Activated T-cell treated with anti-CD3 and anti-CD28 coated beads, Interleukin-2, amount 50 U/mL, for 24 hours (primary cell): ENCODE data around the gene FGD5.

Source experiments
- DNase-seq: peaks from one replicate; pipeline ENCODE4 v3.0.0-alpha.2; 2020
- H3K27ac Mint-ChIP-seq: 2 replicates; pipeline ENCODE4 v1.8.0; 2020; ENCODE audit warnings: mild to moderate bottlenecking, mixed read lengths
- H3K27me3 Mint-ChIP-seq: 2 replicates; pipeline ENCODE4 v1.8.0; 2020; ENCODE audit warnings: mixed read lengths
- H3K36me3 Mint-ChIP-seq: 2 replicates; pipeline ENCODE4 v1.8.0; 2020; ENCODE audit warnings: low read depth, mixed read lengths
- H3K4me1 Mint-ChIP-seq: 2 replicates; pipeline ENCODE4 v1.8.0; 2020; ENCODE audit warnings: low read depth, mixed read lengths
- H3K4me3 Mint-ChIP-seq: 2 replicates; pipeline ENCODE4 v1.8.0; 2020; ENCODE audit warnings: mild to moderate bottlenecking, moderate library complexity, mixed read lengths
- H3K9me3 Mint-ChIP-seq: 2 replicates; pipeline ENCODE4 v1.8.0; 2020; ENCODE audit warnings: mixed read lengths

Gene FGD5

DNA sequence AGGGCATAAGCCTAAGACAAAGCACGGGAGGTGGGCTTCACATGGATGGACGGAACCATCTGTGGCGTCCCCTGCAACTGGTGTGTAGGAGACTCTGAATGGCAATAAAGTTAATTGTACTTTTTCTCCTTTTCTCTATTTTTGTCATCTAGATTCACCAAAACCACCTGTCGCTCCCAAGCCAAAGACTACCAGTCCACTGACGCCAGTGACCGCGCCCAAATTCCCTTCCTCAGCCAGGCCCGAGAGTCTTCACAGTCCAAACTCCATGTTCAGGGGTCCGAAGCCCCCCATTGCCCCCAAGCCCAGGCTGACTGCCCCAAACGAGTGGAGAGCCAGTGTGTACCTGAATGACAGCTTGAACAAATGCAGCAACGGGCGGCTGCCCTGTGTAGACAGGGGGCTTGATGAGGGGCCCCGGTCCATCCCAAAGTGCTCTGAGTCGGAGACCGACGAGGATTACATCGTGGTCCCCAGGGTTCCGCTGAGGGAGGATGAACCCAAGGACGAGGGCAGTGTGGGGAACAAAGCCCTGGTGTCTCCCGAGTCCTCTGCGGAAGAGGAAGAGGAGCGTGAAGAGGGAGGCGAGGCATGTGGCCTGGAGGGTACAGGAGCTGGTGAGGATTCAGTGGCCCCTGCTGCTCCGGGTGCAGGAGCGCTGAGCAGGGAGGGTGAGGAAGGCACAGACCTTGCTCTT lies at the start of gene FGD5:
TSS of gene FGD5 (plus strand) at position 159 of the 697 bp plus-strand sequence. CDS start at position 269, 110 bp downstream.
- no peak for DNase-seq
- Mint-ChIP-seq H3K27ac (no peak within 1 kb of the TSS), H3K27me3 (peaks cover 31% of the 10 kb centered on the region), H3K4me3 (no peak within 1 kb of the TSS), H3K4me1 (no peaks in the 10 kb centered on the region), H3K36me3 (no peaks in the 10 kb centered on the region), H3K9me3 (no peaks in the 10 kb centered on the region)

GRCh38 chr3:14769544-14770325 lies 49.0 kb upstream of the FGD5 start:
- no peak overlapping the region for H3K27ac Mint-ChIP-seq
- no peaks in the 10 kb centered on the region for H3K9me3 Mint-ChIP-seq

GRCh38 chr3:14770591-14770990 lies 48.2 kb upstream of the FGD5 start:
- Mint-ChIP-seq H3K9me3 (no peaks in the 10 kb centered on the region), H3K27ac (no peak overlapping the region), H3K36me3 (no peaks in the 10 kb centered on the region), H3K4me1 (no peaks in the 10 kb centered on the region), H3K27me3 (no peaks in the 10 kb centered on the region), H3K4me3 (no peak overlapping the region)
- no peak for DNase-seq

More at GRCh38 chr3:14769544-14770325, 49.0 kb upstream of the FGD5 start:
- peak; percentile 22 for DNase-seq
- Mint-ChIP-seq H3K4me3 (no peak overlapping the region), H3K4me1 (no peaks in the 10 kb centered on the region), H3K36me3 (no peaks in the 10 kb centered on the region), H3K27me3 (no peaks in the 10 kb centered on the region)

GRCh38 chr3:14771593-14772497 lies 46.9 kb upstream of the FGD5 start:
- Mint-ChIP-seq H3K4me3 (no peak overlapping the region), H3K36me3 (no peaks in the 10 kb centered on the region), H3K27ac (no peak overlapping the region), H3K9me3 (no peaks in the 10 kb centered on the region), H3K27me3 (no peaks in the 10 kb centered on the region), H3K4me1 (no peaks in the 10 kb centered on the region)
- DNase-seq: peak; percentile 17

- Mint-ChIP-seq H3K27me3 (no peaks in the 10 kb centered on the region), H3K4me1 (no peaks in the 10 kb centered on the region), H3K27ac (no peak overlapping the region), H3K36me3 (no peaks in the 10 kb centered on the region), H3K9me3 (no peaks in the 10 kb centered on the region), H3K4me3 (no peak overlapping the region)
- DNase-seq: peak; percentile 16
Measured at GRCh38 chr3:14772533-14773138, 46.1 kb upstream of the FGD5 start.

GRCh38 chr3:14773281-14773680 lies 45.5 kb upstream of the FGD5 start:
- H3K4me1 Mint-ChIP-seq: no peaks in the 10 kb centered on the region
- H3K9me3 Mint-ChIP-seq: no peaks in the 10 kb centered on the region
- no peak overlapping the region for H3K4me3 Mint-ChIP-seq
- no peak overlapping the region for H3K27ac Mint-ChIP-seq
- H3K27me3 Mint-ChIP-seq: no peaks in the 10 kb centered on the region
- DNase-seq: no peak
- H3K36me3 Mint-ChIP-seq: no peaks in the 10 kb centered on the region

GRCh38 chr3:14773691-14774128 lies 45.1 kb upstream of the FGD5 start:
- H3K4me3 Mint-ChIP-seq: no peak overlapping the region

DNA sequence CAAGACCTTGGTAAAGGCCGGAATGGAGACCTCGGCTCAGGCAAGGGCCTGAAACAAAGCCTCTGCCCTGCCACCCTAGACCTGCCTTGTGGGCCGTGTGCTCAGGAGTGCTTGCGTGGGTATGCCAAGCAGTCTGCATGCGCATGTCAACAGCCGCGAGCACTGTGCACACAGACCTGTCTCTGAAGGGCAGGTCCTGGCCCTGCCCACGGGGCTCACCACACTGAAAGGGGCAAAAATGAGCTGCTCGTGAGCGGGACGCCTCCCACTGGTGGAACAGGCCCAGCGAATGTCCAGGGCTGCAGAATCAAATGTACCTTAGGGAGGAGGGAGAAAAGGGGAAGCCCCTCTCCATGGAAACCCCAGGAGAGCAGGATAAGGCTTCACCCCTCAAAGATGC lies 44.3 kb upstream of the FGD5 start:
- H3K27ac Mint-ChIP-seq: no peak overlapping the region
- H3K4me1 Mint-ChIP-seq: no peaks in the 10 kb centered on the region
- H3K36me3 Mint-ChIP-seq: no peaks in the 10 kb centered on the region
- H3K4me3 Mint-ChIP-seq: no peak overlapping the region
- no peaks in the 10 kb centered on the region for H3K27me3 Mint-ChIP-seq
- peak; percentile 13 for DNase-seq
- H3K9me3 Mint-ChIP-seq: peaks cover 9% of the 10 kb centered on the region

More at GRCh38 chr3:14773691-14774128, 45.1 kb upstream of the FGD5 start:
- H3K27ac Mint-ChIP-seq: no peak overlapping the region
- H3K27me3 Mint-ChIP-seq: no peaks in the 10 kb centered on the region
- DNase-seq: peak; percentile 14
- H3K4me1 Mint-ChIP-seq: no peaks in the 10 kb centered on the region
- H3K9me3 Mint-ChIP-seq: peaks cover 2% of the 10 kb centered on the region
- H3K36me3 Mint-ChIP-seq: no peaks in the 10 kb centered on the region

GRCh38 chr3:14775011-14775410 lies 43.8 kb upstream of the FGD5 start:
- DNase-seq: peak; percentile 6
- Mint-ChIP-seq H3K27ac (no peak overlapping the region), H3K4me1 (no peaks in the 10 kb centered on the region)

DNA sequence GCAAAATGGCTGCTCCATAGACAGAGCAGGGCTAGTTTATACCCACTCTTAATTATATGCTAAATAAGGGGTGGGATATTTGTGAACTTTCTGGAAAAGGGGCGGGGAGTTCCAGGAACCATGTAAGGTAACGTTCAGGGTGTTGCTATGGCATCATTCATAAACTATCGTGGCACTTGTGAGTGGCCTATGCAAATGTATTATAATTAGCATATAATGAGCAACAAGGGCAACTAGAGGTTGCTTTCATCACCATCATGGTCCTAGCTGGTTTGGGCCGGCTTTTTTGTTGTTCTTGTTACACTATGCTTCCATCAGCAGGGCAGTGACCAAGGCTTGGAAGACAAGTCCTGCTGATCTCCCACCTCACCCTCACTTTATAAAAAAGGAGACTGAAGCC lies 43.2 kb upstream of the FGD5 start:
- H3K4me1 Mint-ChIP-seq: no peaks in the 10 kb centered on the region
- no peak overlapping the region for H3K27ac Mint-ChIP-seq
- H3K4me3 Mint-ChIP-seq: no peak overlapping the region
- peaks cover 12% of the 10 kb centered on the region for H3K9me3 Mint-ChIP-seq
- no peak for DNase-seq
- peaks cover 3% of the 10 kb centered on the region for H3K27me3 Mint-ChIP-seq
- no peaks in the 10 kb centered on the region for H3K36me3 Mint-ChIP-seq

More at GRCh38 chr3:14775011-14775410, 43.8 kb upstream of the FGD5 start:
- Mint-ChIP-seq H3K4me3 (no peak overlapping the region), H3K36me3 (no peaks in the 10 kb centered on the region), H3K9me3 (peaks cover 12% of the 10 kb centered on the region), H3K27me3 (peaks cover 3% of the 10 kb centered on the region)

DNA sequence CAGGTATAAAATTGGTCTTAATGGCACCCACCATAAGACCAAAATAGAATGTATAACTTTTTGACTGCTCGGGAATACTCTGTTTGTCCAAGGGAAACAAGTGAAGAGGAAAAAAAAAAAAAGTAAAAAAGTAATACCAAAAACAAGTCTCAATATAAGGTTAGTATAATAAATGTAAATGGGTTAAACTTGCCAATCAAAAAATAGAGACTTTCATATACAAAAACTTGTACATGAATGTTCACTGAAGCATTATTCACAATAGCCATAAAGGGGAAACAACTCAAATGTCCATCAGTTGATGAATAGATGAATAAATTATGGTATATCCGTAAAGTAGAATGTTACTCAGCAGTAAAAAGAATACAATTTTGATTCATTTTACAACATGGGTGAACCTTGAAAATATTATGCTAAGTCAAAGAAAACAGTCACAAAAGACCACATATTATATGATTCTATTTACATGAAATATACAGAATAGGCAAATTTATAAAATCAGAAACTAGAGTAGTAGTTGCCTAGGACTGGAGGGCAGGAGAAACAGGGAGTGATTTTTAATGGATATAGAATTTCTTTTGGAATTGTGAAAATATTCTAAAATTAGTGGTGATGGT lies 39.6 kb upstream of the FGD5 start:
- Mint-ChIP-seq H3K9me3 (peaks cover 12% of the 10 kb centered on the region), H3K4me1 (no peaks in the 10 kb centered on the region), H3K27ac (no peak overlapping the region), H3K36me3 (no peaks in the 10 kb centered on the region), H3K4me3 (no peak overlapping the region), H3K27me3 (peaks cover 7% of the 10 kb centered on the region)
- DNase-seq: no peak

GRCh38 chr3:14780927-14781507 lies 37.7 kb upstream of the FGD5 start:
- Mint-ChIP-seq H3K27ac (no peak overlapping the region), H3K36me3 (no peaks in the 10 kb centered on the region), H3K4me1 (no peaks in the 10 kb centered on the region), H3K27me3 (peaks cover 11% of the 10 kb centered on the region), H3K9me3 (peaks cover 12% of the 10 kb centered on the region), H3K4me3 (no peak overlapping the region)
- DNase-seq: no peak

- H3K4me3 Mint-ChIP-seq: no peak overlapping the region
- peaks cover 26% of the 10 kb centered on the region for H3K27me3 Mint-ChIP-seq
- H3K9me3 Mint-ChIP-seq: peaks cover 11% of the 10 kb centered on the region
- H3K4me1 Mint-ChIP-seq: no peaks in the 10 kb centered on the region
- no peaks in the 10 kb centered on the region for H3K36me3 Mint-ChIP-seq
- no peak overlapping the region for H3K27ac Mint-ChIP-seq
- DNase-seq: no peak
Measured at GRCh38 chr3:14783480-14784086, 35.2 kb upstream of the FGD5 start.
